ENCODE measurements around the gene GAB2. TPM values are rescaled to one million over a fixed set of nuclear protein-coding genes. Genes with fewer than 3 reads are reported as not detected.

Gene GAB2
- polyA plus RNA-seq, 3 donors = 2.8 to 39.4 (median 4.4) TPM

DNA sequence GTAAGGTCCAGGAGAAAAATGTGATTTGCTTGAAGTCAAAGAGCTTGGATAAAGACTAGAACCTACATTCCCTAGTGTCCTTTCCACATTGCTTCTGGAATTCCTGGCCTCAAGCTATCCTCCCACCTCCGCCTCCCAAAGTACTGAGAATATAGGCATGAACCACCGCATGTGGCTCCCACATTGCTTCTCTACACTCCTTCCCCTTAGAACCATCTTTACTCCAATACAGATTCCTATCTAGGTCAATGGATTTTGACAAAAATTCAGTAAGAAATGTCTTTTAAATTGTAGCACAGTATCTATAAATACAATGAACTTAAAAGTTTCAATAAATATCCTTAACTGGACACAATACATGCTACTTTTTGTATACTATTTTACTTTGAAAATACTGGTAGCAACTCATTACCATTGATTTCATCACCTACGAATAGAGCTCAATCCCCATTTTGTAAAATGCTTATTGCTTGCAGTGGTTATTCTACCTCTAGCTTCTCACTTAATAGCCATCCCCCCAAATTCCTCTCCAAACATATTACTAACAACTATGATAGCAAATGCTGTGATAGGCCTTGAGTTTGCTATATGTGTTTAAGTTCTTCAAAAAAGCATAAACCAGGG lies 53.4 kb downstream of the GAB2 start:
- Mint-ChIP-seq H3K27ac (peak overlapping the region in 1 of 7 donors; percentile 29), H3K36me3 (peaks cover 3 to 5% of the 10 kb centered on the region in 2 donors), H3K9me3 (no peaks in the 10 kb centered on the region), H3K4me3 (no peak overlapping the region), H3K4me1 (peaks cover 61% of the 10 kb centered on the region), H3K27me3 (ENCODE audit: low read depth in 3 of 3) (no peaks in the 10 kb centered on the region)
- Histone ChIP-seq H3K36me3 (replicated peaks in 1 of 2; ENCODE audit: control insufficient read depth in 1 of 2, insufficient read depth in 2 of 2, low read length in 2 of 2) (no peaks in the 10 kb centered on the region), H3K4me2 (replicated peaks; ENCODE audit: extremely low read depth, low read length, poor library complexity, severe bottlenecking) (no peak overlapping the region), H2AFZ (ENCODE audit: insufficient read depth, low read depth, low read length, poor library complexity, severe bottlenecking) (no peak overlapping the region), H3K27me3 (ENCODE audit: control insufficient read depth in 2 of 2, insufficient read depth in 2 of 2, low read length in 2 of 2) (no peaks in the 10 kb centered on the region), H3K4me3 (replicated peaks in 1 of 3; ENCODE audit: low read depth in 2 of 3, low read length in 3 of 3) (no peak overlapping the region), H3K9ac (ENCODE audit: insufficient read depth, low read length, poor library complexity, severe bottlenecking) (no peak overlapping the region), H3K4me1 (ENCODE audit: control insufficient read depth in 1 of 2, insufficient read depth in 2 of 2, low read length in 2 of 2) (peaks cover 31 to 57% of the 10 kb centered on the region in 2 donors), H3K9me3 (replicated peaks in 1 of 2; ENCODE audit: control insufficient read depth in 1 of 2, insufficient read depth in 1 of 2, low read length in 2 of 2) (no peaks in the 10 kb centered on the region), H3K27ac (ENCODE audit: low read depth in 1 of 2, low read length in 2 of 2) (peak overlapping the region in 1 of 2 donors; percentile 53), H4K20me1 (ENCODE audit: insufficient read depth, low read length) (peaks cover 100% of the 10 kb centered on the region), H3K79me2 (ENCODE audit: insufficient read depth, low read length) (peaks cover 99% of the 10 kb centered on the region)
- TF ChIP-seq, protein P1, sequence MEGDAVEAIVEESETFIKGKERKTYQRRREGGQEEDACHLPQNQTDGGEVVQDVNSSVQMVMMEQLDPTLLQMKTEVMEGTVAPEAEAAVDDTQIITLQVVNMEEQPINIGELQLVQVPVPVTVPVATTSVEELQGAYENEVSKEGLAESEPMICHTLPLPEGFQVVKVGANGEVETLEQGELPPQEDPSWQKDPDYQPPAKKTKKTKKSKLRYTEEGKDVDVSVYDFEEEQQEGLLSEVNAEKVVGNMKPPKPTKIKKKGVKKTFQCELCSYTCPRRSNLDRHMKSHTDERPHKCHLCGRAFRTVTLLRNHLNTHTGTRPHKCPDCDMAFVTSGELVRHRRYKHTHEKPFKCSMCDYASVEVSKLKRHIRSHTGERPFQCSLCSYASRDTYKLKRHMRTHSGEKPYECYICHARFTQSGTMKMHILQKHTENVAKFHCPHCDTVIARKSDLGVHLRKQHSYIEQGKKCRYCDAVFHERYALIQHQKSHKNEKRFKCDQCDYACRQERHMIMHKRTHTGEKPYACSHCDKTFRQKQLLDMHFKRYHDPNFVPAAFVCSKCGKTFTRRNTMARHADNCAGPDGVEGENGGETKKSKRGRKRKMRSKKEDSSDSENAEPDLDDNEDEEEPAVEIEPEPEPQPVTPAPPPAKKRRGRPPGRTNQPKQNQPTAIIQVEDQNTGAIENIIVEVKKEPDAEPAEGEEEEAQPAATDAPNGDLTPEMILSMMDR (IDR thresholded peaks at IDR 0.05) = no peak
- DNase-seq = no peak
- intact Hi-C loops (cut with micrococcal nuclease) = no loop called here
- no CpG with 5 or more reads among the region's 3 CpGs for WGBS (ENCODE audit: insufficient coverage)

DNA sequence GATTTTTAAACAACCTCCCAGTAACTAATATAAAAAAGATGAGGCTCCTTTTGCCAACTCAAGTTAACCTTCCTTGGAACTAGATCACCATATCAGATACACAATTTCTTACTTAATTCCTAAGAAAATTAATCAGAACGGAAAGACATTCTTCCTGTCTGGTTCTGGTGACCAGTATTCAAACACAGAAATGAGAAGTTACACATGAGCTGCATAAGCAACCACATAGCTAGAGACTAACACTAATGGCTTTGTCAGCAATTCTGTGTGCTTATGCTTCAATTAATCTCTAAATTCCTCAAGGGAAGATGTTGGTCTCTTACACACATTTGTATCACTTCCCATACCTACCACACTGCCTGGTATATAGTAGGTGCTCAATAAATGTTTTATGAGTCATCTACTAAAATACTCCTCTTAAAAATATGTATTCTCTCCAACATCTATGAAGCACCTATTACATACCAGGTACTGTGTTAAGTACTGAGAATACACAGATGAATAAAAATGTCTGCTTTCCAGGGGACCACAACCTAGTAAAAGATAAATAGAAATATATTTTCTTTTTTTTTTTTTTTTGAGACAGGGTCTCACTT lies 54.5 kb downstream of the GAB2 start:
- H3K4me1 Mint-ChIP-seq = peaks cover 64% of the 10 kb centered on the region
- H3K36me3 Mint-ChIP-seq = peaks cover 3 to 5% of the 10 kb centered on the region in 2 donors
- Histone ChIP-seq H3K4me1 (ENCODE audit: control insufficient read depth in 1 of 2, insufficient read depth in 2 of 2, low read length in 2 of 2) (peaks cover 31 to 62% of the 10 kb centered on the region in 2 donors), H2AFZ (ENCODE audit: insufficient read depth, low read depth, low read length, poor library complexity, severe bottlenecking) (no peak overlapping the region), H4K20me1 (ENCODE audit: insufficient read depth, low read length) (peaks cover 98% of the 10 kb centered on the region), H3K9ac (ENCODE audit: insufficient read depth, low read length, poor library complexity, severe bottlenecking) (no peak overlapping the region), H3K79me2 (ENCODE audit: insufficient read depth, low read length) (peaks cover 98% of the 10 kb centered on the region), H3K36me3 (replicated peaks in 1 of 2; ENCODE audit: control insufficient read depth in 1 of 2, insufficient read depth in 2 of 2, low read length in 2 of 2) (no peaks in the 10 kb centered on the region), H3K4me2 (replicated peaks; ENCODE audit: extremely low read depth, low read length, poor library complexity, severe bottlenecking) (peak overlapping the region; percentile 45), H3K27ac (ENCODE audit: low read depth in 1 of 2, low read length in 2 of 2) (peak overlapping the region in 1 of 2 donors; percentile 66), H3K27me3 (ENCODE audit: control insufficient read depth in 2 of 2, insufficient read depth in 2 of 2, low read length in 2 of 2) (no peaks in the 10 kb centered on the region), H3K9me3 (replicated peaks in 1 of 2; ENCODE audit: control insufficient read depth in 1 of 2, insufficient read depth in 1 of 2, low read length in 2 of 2) (no peaks in the 10 kb centered on the region), H3K4me3 (replicated peaks in 1 of 3; ENCODE audit: low read depth in 2 of 3, low read length in 3 of 3) (peak overlapping the region in 1 of 3 experiments; percentile 9)
- no peaks in the 10 kb centered on the region for H3K27me3 Mint-ChIP-seq (ENCODE audit: low read depth in 3 of 3)
- WGBS (ENCODE audit: insufficient coverage) = 0% methylated on average over 1 of the region's 1 CpG
- H3K27ac Mint-ChIP-seq = peak overlapping the region in 6 of 7 donors; percentile 15 to 70 (median 38)
- peak; percentile 40 to 68 (median 47) for DNase-seq
- no peaks in the 10 kb centered on the region for H3K9me3 Mint-ChIP-seq
- intact Hi-C loops (cut with micrococcal nuclease) = no loop called here
- TF ChIP-seq, protein P1 (IDR thresholded peaks at IDR 0.05) = no peak
- no peak overlapping the region for H3K4me3 Mint-ChIP-seq

Data from CD14-positive monocyte (primary cell).